GM12874 (cell line): ENCODE data around the gene HMCN2.

Source experiments
- TF ChIP-seq, protein P1 (sequence below): IDR thresholded peaks from 2 replicates; pipeline ENCODE4 v1.5.1; 2011; ENCODE audit warnings: low read depth, mild to moderate bottlenecking, control low read depth, low read length, moderate library complexity; ENCODE audit not compliant: insufficient read depth

HMCN2 gene

DNA sequence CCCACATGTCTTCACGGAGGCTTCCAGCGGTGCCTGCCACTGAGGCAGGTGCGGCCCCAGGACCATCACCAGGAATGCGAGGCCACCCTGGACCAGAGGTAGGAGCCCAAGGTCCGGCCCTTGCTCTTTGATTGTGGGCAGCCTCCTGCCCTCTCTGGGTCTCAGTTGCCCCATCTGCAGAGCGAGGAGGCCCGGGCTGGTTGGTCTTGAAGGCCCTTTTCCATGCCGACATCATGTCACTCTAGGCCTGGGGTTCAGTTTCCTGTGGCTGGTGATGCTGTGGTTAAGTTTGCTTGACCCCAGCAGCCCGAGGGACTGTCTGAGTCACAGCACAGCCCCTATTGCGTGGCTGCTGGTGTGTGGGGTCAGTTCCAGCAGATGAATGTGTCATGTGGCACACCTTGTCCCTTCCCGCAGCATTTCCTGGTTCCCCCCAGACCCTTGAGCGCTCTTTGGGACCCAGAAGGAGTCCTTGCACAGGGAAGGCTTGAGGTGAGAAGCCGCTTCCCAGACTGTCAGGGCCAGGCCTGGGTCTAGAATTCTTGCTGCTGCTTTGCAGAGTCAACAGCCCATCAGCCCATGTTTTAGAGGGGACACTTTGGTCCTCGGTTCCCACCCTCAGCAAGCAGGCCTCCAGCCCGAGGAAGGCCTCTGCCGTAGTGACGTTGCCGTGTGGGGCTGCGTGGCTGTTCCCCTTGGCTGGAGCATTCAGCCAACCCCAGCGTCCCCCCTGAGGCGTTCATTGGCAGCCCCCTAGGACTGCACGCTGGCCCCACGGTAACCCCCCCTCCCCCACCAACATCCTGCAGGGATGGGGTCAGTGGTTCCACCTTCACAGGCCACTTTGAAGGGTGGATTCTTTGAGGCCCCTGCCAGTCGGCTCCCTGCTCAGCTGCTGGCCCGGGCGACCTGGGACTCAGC lies 31.0 kb upstream of the HMCN2 start:
- TF ChIP-seq, protein P1, sequence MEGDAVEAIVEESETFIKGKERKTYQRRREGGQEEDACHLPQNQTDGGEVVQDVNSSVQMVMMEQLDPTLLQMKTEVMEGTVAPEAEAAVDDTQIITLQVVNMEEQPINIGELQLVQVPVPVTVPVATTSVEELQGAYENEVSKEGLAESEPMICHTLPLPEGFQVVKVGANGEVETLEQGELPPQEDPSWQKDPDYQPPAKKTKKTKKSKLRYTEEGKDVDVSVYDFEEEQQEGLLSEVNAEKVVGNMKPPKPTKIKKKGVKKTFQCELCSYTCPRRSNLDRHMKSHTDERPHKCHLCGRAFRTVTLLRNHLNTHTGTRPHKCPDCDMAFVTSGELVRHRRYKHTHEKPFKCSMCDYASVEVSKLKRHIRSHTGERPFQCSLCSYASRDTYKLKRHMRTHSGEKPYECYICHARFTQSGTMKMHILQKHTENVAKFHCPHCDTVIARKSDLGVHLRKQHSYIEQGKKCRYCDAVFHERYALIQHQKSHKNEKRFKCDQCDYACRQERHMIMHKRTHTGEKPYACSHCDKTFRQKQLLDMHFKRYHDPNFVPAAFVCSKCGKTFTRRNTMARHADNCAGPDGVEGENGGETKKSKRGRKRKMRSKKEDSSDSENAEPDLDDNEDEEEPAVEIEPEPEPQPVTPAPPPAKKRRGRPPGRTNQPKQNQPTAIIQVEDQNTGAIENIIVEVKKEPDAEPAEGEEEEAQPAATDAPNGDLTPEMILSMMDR, result no peak

DNA sequence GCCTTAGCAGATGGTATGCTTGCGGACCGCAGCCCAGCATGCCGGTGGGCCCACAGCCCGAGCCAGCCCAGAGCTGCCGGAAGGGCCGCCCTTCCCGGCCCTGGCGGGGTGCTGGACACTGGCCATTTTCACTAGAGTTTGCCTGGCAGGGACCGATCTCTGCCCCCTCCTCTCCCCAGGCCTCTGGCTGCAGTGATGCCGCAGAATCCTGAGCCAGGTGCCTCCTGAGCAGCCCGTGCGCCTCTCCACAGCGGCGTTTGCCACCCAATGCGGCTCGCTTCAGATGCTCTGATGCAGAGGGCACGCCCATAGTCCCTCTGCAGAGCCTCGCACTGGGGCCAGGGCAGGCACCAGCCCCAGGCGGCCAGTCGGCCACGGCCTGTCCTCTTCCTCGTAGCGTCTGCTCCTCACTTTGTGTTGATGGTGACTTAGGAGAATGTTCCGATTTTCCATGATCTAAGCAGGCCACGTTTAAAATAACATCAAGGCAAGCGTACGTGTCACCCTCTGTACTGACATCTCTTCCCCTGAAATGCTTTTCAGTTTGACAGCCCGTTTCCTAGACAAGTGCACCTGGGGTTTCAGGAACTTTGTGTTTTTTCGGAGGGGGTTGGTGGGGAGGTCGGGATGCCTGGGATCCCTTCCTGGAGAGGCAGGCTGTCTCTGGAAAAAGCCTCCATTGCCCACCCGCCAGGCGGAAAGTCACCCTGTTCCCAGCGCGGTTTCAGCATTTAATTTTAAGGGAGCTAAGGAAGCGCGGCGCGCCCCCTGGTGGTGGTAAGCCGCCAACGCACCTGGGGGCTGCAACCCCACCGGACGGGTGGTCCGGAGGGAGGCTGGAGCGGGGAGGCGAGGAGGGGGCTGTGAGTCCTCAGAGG lies 29.8 kb upstream of the HMCN2 start:
- TF ChIP-seq, protein P1, result peak; percentile 98

DNA sequence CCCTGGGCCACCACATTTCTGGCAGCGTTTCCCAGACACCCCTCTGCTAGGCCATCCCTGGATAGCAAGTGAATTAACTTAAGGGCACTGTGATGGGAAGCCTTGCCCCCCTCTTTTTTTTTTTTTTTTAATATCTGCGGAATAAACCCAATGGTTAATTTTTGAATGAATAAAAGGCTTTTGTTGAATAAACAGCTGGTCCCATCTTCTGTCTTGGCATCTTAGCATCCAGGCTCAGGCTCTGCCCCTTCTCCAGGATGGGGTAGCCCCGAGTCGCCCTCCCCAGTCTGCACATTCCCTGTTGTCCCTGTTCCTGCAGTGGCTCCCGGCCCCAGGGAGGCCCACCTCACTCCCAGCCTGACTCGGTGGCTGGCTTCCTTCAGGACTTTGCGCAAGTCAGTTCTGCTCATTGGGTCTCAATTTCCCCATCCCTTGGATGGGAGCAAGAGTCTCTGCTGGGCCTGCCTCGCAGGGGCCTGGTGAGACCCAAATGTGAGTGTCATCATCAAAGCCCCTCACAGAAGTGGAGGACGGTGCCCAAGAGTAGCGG lies 29.0 kb upstream of the HMCN2 start:
- TF ChIP-seq, protein P1, result no peak

DNA sequence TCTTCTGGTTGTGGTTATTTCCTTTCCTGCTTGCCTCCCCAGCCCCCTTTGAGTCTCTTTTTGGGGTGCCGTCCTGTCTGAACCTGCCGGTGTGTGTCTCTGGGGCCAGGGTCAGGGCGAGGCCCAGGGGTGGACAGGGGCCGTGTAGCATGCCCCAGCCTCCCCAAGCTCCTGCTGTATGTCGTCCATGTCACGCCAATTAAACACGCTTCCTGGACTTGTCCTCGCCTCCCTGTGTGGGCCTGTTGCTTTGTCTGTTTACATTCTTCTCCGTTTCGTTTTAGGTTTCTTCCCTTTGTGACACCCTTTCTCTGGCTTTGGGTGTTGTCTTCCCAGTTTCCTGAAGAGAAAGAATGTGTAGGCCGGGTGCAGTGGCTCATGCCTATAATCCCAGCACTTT lies 28.5 kb upstream of the HMCN2 start:
- TF ChIP-seq, protein P1, result no peak

DNA sequence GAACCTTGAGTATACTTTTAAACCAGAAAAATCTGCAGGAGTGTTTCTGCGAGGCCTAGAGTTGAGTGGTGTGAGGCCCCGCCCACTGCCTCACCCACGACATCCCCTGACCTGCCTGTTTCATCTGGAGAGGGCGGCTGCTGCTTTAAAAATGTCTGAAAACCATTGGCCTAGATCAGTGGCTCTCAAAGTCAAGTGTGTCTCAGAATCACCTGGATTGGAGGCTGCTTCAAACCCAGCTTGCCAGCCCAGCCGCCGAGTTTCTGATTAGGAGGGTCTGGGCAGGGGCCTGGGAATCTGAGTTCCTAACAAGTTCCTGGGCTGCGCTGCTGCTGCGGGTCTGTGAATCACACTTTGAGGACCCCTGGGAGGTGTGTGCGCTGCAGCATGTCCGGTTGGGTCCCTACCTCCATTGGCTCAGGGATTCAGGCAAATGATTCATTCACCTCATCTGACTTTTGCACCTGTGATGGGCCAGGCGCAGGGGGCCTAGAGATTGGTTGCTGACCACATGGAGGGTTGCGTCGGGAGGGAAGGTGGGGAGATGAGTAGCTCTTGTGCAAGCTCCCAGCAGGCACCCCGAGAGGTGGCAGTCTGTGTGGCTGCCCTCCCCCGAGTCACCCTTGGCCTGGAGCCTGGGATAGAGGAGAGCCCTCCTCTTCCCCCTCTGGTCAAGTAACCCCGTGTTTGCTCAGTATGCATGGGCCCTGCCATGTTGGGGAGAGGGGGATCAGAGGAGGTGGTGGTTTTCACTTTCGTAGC lies 27.6 kb upstream of the HMCN2 start:
- TF ChIP-seq, protein P1, result no peak

DNA sequence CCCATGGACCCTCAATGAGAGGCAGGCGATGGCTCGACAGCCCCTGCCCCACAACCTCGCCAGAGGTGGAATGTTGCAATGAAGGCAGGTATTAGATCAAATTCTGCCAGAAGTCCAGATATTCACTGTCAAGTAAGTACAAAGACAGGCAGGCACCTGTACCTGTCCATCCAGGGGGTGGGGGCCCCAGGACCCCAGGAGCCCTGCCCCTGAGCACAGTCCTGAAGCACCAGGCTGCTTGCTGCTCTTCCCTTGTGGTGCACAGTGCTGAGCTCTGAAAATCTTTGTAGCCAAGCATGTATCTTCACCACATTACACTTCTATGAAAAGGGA lies 26.2 kb upstream of the HMCN2 start:
- TF ChIP-seq, protein P1, result no peak
